Erythroblast (primary cell): ENCODE measurements around the gene KLHL29.

Experiments used
- GATA1 ChIP-seq: IDR thresholded peaks from 2 replicates; pipeline ENCODE4 v1.6.1; 2011; ENCODE audit warnings: low read depth, mild to moderate bottlenecking, control low read depth, low read length, moderate library complexity
- POLR2A ChIP-seq: IDR thresholded peaks from 2 replicates; pipeline ENCODE4 v1.6.1; 2011; ENCODE audit warnings: mild to moderate bottlenecking, low read length

- no peak for TF ChIP-seq POLR2A
- TF ChIP-seq GATA1 = no peak
Measured at GRCh38 chr2:23661276-23662050, 276.5 kb downstream of the KLHL29 start.
